K562 (cell line): ENCODE results near the gene GRIN2A. TPM values are rescaled to one million over a fixed set of nuclear protein-coding genes. Genes with fewer than 3 reads are reported as not detected.

Experiments used
- ATAC-seq: fragments of 200-7000 bp; cut with Tn5 transposase; 3 replicates; pipeline ENCODE4 v1.9.1; 2020; ENCODE audit warnings: moderate library complexity
- BruUV-seq: library from RNA; stranded (reverse); fragments of 400-500 nt; replicated peaks from 2 replicates; lab custom pipeline; 2021; lab: Mats Ljungman, UMichigan
- CTCF ChIA-PET: fragments of 300-600 bp; formaldehyde crosslinking; extraction: SDS; loops from one replicate; lab custom pipeline; 2021; ENCODE audit warnings: low intra/inter-chr PET ratio; lab: Yijun Ruan, JAX
- POLR2A ChIA-PET: fragments of 300-600, 350-650 bp; sonication (Branson Sonifier 250); formaldehyde crosslinking; extraction: SDS; loops from one replicate; lab custom pipeline; 2021; ENCODE audit warnings: antibody characterized with exemption, inconsistent platforms; lab: Yijun Ruan, JAX
- DNase-seq, 4 experiments: peaks; one replicate each; pipeline versions ENCODE4 v3.0.0 to v3.0.0-alpha.2; 2011 to 2018; ENCODE audit warnings: low spot score in 3 of 4, mixed read lengths in 3 of 4; ENCODE audit errors: extremely low read depth in 1 of 4
- FAIRE-seq: peaks from 2 replicates; lab custom pipeline; 2011; peaks lifted over from hg19 to GRCh38; lab: Jason Lieb, UNC
- H2AFZ ChIP-seq: 2 replicates; pipeline ENCODE4 v1.6.0; 2011; ENCODE audit warnings: low read depth, low read length, control low read depth, inconsistent platforms
- H3K27ac ChIP-seq: fragments of 200-600 bp; 3 replicates; pipeline ENCODE4 v1.8.0; 2011; ENCODE audit warnings: low read depth, mild to moderate bottlenecking, control low read depth, inconsistent platforms, low read length, moderate library complexity, mixed read lengths; ENCODE audit errors: extremely low read depth
- H3K27me3 ChIP-seq, 2 experiments: fragments of 300-600 bp in 1 of 2; 2 replicates in 1 of 2; 3 replicates in 1 of 2; pipeline versions ENCODE4 v1.6.0 to v1.8.0; 2011; ENCODE audit warnings: inconsistent platforms in 2 of 2, low read length in 2 of 2, mild to moderate bottlenecking in 1 of 2, mixed read lengths in 1 of 2, moderate library complexity in 1 of 2; ENCODE audit not compliant: control insufficient read depth in 2 of 2, insufficient read depth in 2 of 2
- H3K36me3 ChIP-seq: fragments of 300-600 bp; 3 replicates; pipeline ENCODE4 v1.8.0; 2011; ENCODE audit warnings: mild to moderate bottlenecking, low read length, inconsistent platforms; ENCODE audit not compliant: control insufficient read depth, insufficient read depth
- H3K4me1 ChIP-seq, 2 experiments: fragments of 200-600 bp in 1 of 2; replicated peaks in 1 of 2; 2 replicates in 1 of 2; 3 replicates in 1 of 2; pipeline versions ENCODE4 v1.5.1 to v1.8.0; 2011; ENCODE audit warnings: inconsistent platforms in 2 of 2, low read length in 2 of 2, mild to moderate bottlenecking in 1 of 2, mixed read lengths in 1 of 2, moderate library complexity in 1 of 2; ENCODE audit not compliant: control insufficient read depth in 2 of 2, insufficient read depth in 2 of 2
- H3K4me2 ChIP-seq: 2 replicates; pipeline ENCODE4 v1.6.1; 2011; ENCODE audit warnings: low read length, control low read depth, inconsistent platforms, mixed read lengths; ENCODE audit not compliant: insufficient read depth
- H3K4me3 ChIP-seq: fragments of 200-600 bp; sonication (generic), shearing (Covaris generic); 2 replicates; pipeline ENCODE4 v1.5.1; 2016; ENCODE audit warnings: control low read depth, inconsistent platforms
- H3K79me2 ChIP-seq: fragments of 200-600 bp; 3 replicates; pipeline ENCODE4 v1.8.0; 2011; ENCODE audit warnings: low read length, inconsistent platforms; ENCODE audit not compliant: control insufficient read depth, insufficient read depth
- H3K9ac ChIP-seq, 2 experiments: 2 replicates each; pipeline versions ENCODE4 v1.6.0 to v1.6.1; 2011; ENCODE audit warnings: low read depth in 2 of 2, low read length in 2 of 2, control low read depth in 1 of 2, inconsistent platforms in 1 of 2, mild to moderate bottlenecking in 1 of 2, mixed read lengths in 1 of 2; ENCODE audit not compliant: insufficient read depth in 1 of 2
- H3K9me1 ChIP-seq: one replicate; pipeline ENCODE4 v1.6.0; 2011; ENCODE audit warnings: inconsistent platforms, mild to moderate bottlenecking, low read length, moderate library complexity; ENCODE audit not compliant: control insufficient read depth, insufficient read depth
- H3K9me3 ChIP-seq: replicated peaks from 2 replicates; pipeline ENCODE4 v1.5.1; 2011; ENCODE audit warnings: low read depth, low read length, inconsistent platforms; ENCODE audit not compliant: control insufficient read depth, insufficient read depth
- H4K20me1 ChIP-seq: replicated peaks from 2 replicates; pipeline ENCODE4 v1.6.1; 2011; ENCODE audit warnings: low read length, inconsistent platforms, mixed read lengths; ENCODE audit not compliant: control insufficient read depth, insufficient read depth
- ATF2 ChIP-seq: sonication (generic); formaldehyde crosslinking; IDR thresholded peaks from 2 replicates; pipeline ENCODE4 v1.8.1; 2022; ENCODE audit warnings: missing genetic modification reagents
- CBFB ChIP-seq: sonication (generic); formaldehyde crosslinking; IDR thresholded peaks from 2 replicates; pipeline ENCODE4 v1.4.0; 2020; ENCODE audit warnings: mild to moderate bottlenecking, missing genetic modification reagents
- ELK3 ChIP-seq: fragments of 450-650 bp; formaldehyde crosslinking; IDR thresholded peaks from 2 replicates; pipeline ENCODE4 v1.4.0; 2020; ENCODE audit warnings: mild to moderate bottlenecking
- IRF2 ChIP-seq: sonication (generic); formaldehyde crosslinking; IDR thresholded peaks from 2 replicates; pipeline ENCODE4 v1.8.1; 2022; ENCODE audit warnings: mild to moderate bottlenecking, missing genetic modification reagents
- OTX1 ChIP-seq: fragments of 450-650 bp; formaldehyde crosslinking; IDR thresholded peaks from 2 replicates; pipeline ENCODE4 v1.4.0; 2022; ENCODE audit warnings: mild to moderate bottlenecking
- PCBP2 ChIP-seq: fragments of 200-400 bp; formaldehyde crosslinking; IDR thresholded peaks from 2 replicates; pipeline ENCODE4 v1.6.1; 2018; ENCODE audit warnings: low read length, low read depth, mild to moderate bottlenecking, moderate library complexity; ENCODE audit not compliant: poor library complexity, severe bottlenecking
- PTRF ChIP-seq: fragments of 450-650 bp; IDR thresholded peaks from 2 replicates; pipeline ENCODE4 v1.6.1; 2016; ENCODE audit warnings: mild to moderate bottlenecking, missing genetic modification characterization, missing compliant biosample characterization
- RBM39 ChIP-seq: fragments of 200-400 bp; formaldehyde crosslinking; optimal IDR thresholded peaks from 2 replicates; pipeline ENCODE3; 2018; ENCODE audit warnings: low read depth, low read length
- ZBTB12 ChIP-seq: fragments of 250-450 bp; sonication (Bioruptor Pico); IDR thresholded peaks from 2 replicates; pipeline ENCODE4 v1.4.0; 2020
- ZNF407 ChIP-seq: fragments of 450-650 bp; IDR thresholded peaks from 2 replicates; pipeline ENCODE4 v1.6.1; 2016; ENCODE audit warnings: low read depth
- ZNF408 ChIP-seq: fragments of 250-450 bp; sonication (Bioruptor Pico); IDR thresholded peaks from 2 replicates; pipeline ENCODE4 v1.4.0; 2020; ENCODE audit warnings: low read depth, mild to moderate bottlenecking, moderate library complexity
- ZNF445 ChIP-seq: fragments of 250-450 bp; sonication (Bioruptor Pico); IDR thresholded peaks from 2 replicates; pipeline ENCODE4 v1.4.0; 2020; ENCODE audit warnings: low read depth, mild to moderate bottlenecking, moderate library complexity
- WGBS: fragments of 100-300 bp; shearing (Covaris generic); methylation state at CpG from one replicate; pipeline ENCODE4 v1.1.6; 2016; ENCODE audit warnings: low coverage, mixed read lengths; ENCODE audit not compliant: insufficient coverage; ENCODE audit errors: missing lambda C conversion rate; 5-methylcytosine and 5-hydroxymethylcytosine counted together
- in situ Hi-C: fragments of 300-500 bp; cut with MboI; formaldehyde crosslinking; loops from 4 replicates; pipeline ENCODE4 v1.15.0; 2018; ENCODE audit warnings: inconsistent platforms, mixed read lengths
- intact Hi-C: fragments of 100-400 bp; cut with micrococcal nuclease; formaldehyde crosslinking; loops from 2 replicates; pipeline ENCODE4 v1.14.2; 2022
- polyA plus RNA-seq, 8 experiments: library from polyadenylated mRNA; depleted of rRNA in 4 of 8; stranded (reverse) in 5 of 8; unstranded in 3 of 8; fragments of >200 nt; fragmentation: Nextera tagmentation in 2 of 8; fragmentation: Illumina TruSeq in 1 of 8; extraction: Ambion mirVana in 2 of 8; extraction: Trizol in 1 of 8; gene quantifications; 2 replicates each; pipeline versions ENCODE4 v1.2.1 to v1.2.3, GENCODE V29; 2011 to 2014; ENCODE audit warnings: inconsistent platforms in 1 of 8, missing spikeins in 1 of 8
- total RNA-seq, 7 experiments: library from RNA; depleted of rRNA in 6 of 7; stranded (reverse); fragments of >200 nt in 6 of 7; fragmentation: Illumina TruSeq in 2 of 7; extraction: Trizol in 2 of 7; gene quantifications; 2 replicates each; pipeline versions ENCODE4 v1.2.1 to v1.2.3, GENCODE V29; 2011 to 2021; ENCODE audit warnings: low replicate concordance in 1 of 7

GRIN2A gene
- total and polyA plus RNA-seq, 9 of the 15 experiments (the other 6 are each of a cell fraction or from before 2014, with no cell fraction given): not detected

GRCh38 chr16:9919460-9919859 lies 262.8 kb downstream of the GRIN2A start:
- no peaks in the 10 kb centered on the region for H3K36me3 ChIP-seq
- ChIA-PET CTCF (no interaction called here), POLR2A (no interaction called here)
- intact Hi-C loops (no loop called here), in situ Hi-C loops (no loop called here)
- H3K27ac ChIP-seq: no peak overlapping the region
- ATAC-seq: no peak
- peaks cover under 1 to 6% of the 10 kb centered on the region in 2 experiments; a peak in 1 of 5 replicates for H3K27me3 ChIP-seq
- no peaks in the 10 kb centered on the region for H3K9me3 ChIP-seq
- no peaks in the 10 kb centered on the region for H4K20me1 ChIP-seq
- no peaks in the 10 kb centered on the region for H3K79me2 ChIP-seq
- DNase-seq: no peak
- no peaks in the 10 kb centered on the region for H3K4me1 ChIP-seq
- BruUV-seq: no TSS peak
- no peak overlapping the region for H3K4me2 ChIP-seq
- WGBS: 0% methylated on average over 3 of the region's 3 CpGs
- no peak overlapping the region for H2AFZ ChIP-seq
- H3K9ac ChIP-seq: no peak overlapping the region
- no peak for FAIRE-seq
- no peaks in the 10 kb centered on the region for H3K9me1 ChIP-seq
- H3K4me3 ChIP-seq: no peak overlapping the region
- TF ChIP-seq ZNF407 (no peak), ZBTB12 (CRISPR knock-in tag) (no peak), ZNF445 (CRISPR knock-in tag) (no peak), PCBP2 (no peak), ATF2 (no peak), RBM39 (no peak), IRF2 (no peak), OTX1 (CRISPR knock-in tag) (no peak), PTRF (tag) (no peak), ELK3 (CRISPR knock-in tag) (no peak), ZNF408 (CRISPR knock-in tag) (no peak), CBFB (CRISPR knock-in tag) (no peak)
